Airway epithelial cell (primary cell): ENCODE measurements around the gene SMARCA4. TPM values are rescaled to one million over a fixed set of nuclear protein-coding genes. Genes with fewer than 3 reads are reported as not detected.

Experiments
- total RNA-seq: library from RNA; depleted of rRNA; stranded (reverse); fragments of >200 nt; gene quantifications from 2 replicates; pipeline ENCODE4 v1.2.3, GENCODE V29; 2015

Gene SMARCA4
- total RNA-seq, result 140 and 170 TPM in 2 replicates

GRCh38 chr19:10960314-10961072 lies at the start of gene SMARCA4:
Gene SMARCA4 (plus strand): TSS chr19:10961030. CDS start chr19:10984152, 23,122 bp downstream.

GRCh38 chr19:10928563-10929401 lies 32.0 kb upstream of the SMARCA4 start, which contains the start of the genes TIMM29 and YIPF2:
Gene TIMM29 (plus strand): TSS chr19:10928811. CDS start chr19:10928823, 12 bp downstream.
Gene YIPF2 (minus strand): TSS chr19:10928639. CDS start chr19:10928410, 229 bp downstream.

GRCh38 chr19:11089254-11090013 lies 128.6 kb downstream of the SMARCA4 start, which contains the start of gene LDLR:
Gene LDLR (plus strand): TSS chr19:11089463. CDS start chr19:11089549, 86 bp downstream.

Other genes with a start within 250 kb of the SMARCA4 start
- 75.2 and 86.7 TPM in 2 replicates for gene DNM2, start 243.0 kb upstream of the SMARCA4 start, total RNA-seq
- 47.3 and 53.1 TPM in 2 replicates for gene TMED1, start 124.8 kb upstream of the SMARCA4 start, total RNA-seq
- gene C19orf38, start 112.6 kb upstream of the SMARCA4 start, total RNA-seq, result not detected in 2 replicates
- gene CARM1, start 89.5 kb upstream of the SMARCA4 start, total RNA-seq, result 30.8 and 47.0 TPM in 2 replicates
- 64.7 and 93.9 TPM in 2 replicates for gene YIPF2, start 32.4 kb upstream of the SMARCA4 start, total RNA-seq
- gene TIMM29, start 32.2 kb upstream of the SMARCA4 start, total RNA-seq, result 36.9 and 40.2 TPM in 2 replicates
- 253 and 278 TPM in 2 replicates for gene LDLR, start 128.4 kb downstream of the SMARCA4 start, total RNA-seq
- gene SPC24, start 194.8 kb downstream of the SMARCA4 start, total RNA-seq, result 31.2 and 40.9 TPM in 2 replicates
- gene KANK2, start 236.5 kb downstream of the SMARCA4 start, total RNA-seq, result 24.9 and 25.2 TPM in 2 replicates